ENCODE results near the gene CAMK1D. TPM values are rescaled to one million over a fixed set of nuclear protein-coding genes. Genes with fewer than 3 reads are reported as not detected.
"Not testable (repeated sequence)": the region's sequence is repeated elsewhere in the genome, so short reads cannot be mapped to it uniquely, and the experiment has no call there.

CAMK1D gene
- total RNA-seq, 1 donor from 2014 or later: 2.3 TPM

DNA sequence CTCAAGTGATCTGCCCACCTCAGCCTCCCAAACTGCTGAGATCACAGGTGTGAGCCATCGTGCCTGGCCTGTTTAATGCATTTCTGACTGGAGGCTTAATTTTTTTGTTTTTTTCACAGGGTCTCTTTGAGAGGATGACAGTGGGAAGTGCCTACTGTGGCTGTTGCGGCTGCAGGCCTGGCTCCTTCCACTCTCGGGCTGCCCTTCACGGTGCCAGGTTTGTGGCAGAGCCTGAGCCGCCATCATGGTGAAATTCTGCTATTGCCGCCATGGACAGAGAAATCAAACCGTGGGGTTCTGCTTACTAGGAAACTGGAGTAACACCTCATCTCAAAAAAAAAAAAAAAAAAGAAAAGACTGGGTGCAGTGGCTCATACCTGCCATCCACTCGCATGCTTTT is 142.7 kb downstream of the CAMK1D start:
- H3K27me3 ChIP-seq (ENCODE audit: control insufficient read depth, insufficient read depth, low read length): no peaks in the 10 kb centered on the region
- TF ChIP-seq, protein P1, sequence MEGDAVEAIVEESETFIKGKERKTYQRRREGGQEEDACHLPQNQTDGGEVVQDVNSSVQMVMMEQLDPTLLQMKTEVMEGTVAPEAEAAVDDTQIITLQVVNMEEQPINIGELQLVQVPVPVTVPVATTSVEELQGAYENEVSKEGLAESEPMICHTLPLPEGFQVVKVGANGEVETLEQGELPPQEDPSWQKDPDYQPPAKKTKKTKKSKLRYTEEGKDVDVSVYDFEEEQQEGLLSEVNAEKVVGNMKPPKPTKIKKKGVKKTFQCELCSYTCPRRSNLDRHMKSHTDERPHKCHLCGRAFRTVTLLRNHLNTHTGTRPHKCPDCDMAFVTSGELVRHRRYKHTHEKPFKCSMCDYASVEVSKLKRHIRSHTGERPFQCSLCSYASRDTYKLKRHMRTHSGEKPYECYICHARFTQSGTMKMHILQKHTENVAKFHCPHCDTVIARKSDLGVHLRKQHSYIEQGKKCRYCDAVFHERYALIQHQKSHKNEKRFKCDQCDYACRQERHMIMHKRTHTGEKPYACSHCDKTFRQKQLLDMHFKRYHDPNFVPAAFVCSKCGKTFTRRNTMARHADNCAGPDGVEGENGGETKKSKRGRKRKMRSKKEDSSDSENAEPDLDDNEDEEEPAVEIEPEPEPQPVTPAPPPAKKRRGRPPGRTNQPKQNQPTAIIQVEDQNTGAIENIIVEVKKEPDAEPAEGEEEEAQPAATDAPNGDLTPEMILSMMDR (IDR thresholded peaks at IDR 0.05; ENCODE audit: insufficient read depth, low read length, poor library complexity, severe bottlenecking): no peak
- H3K4me3 ChIP-seq (ENCODE audit: low read depth, low read length): no peak overlapping the region
- no peak for DNase-seq (ENCODE audit: low read depth)
- no peaks in the 10 kb centered on the region for H3K36me3 ChIP-seq (ENCODE audit: control insufficient read depth, insufficient read depth, low read length)

- not testable (repeated sequence) for DNase-seq (ENCODE audit: low read depth); H3K27me3 ChIP-seq (ENCODE audit: control insufficient read depth, insufficient read depth, low read length); H3K4me3 ChIP-seq (ENCODE audit: low read depth, low read length); H3K36me3 ChIP-seq (ENCODE audit: control insufficient read depth, insufficient read depth, low read length)
These were observed 147.7 kb downstream of the CAMK1D start for GRCh38 chr10:12497046-12497445.

- H3K4me3 ChIP-seq (ENCODE audit: low read depth, low read length): no peak overlapping the region
- no peaks in the 10 kb centered on the region for H3K27me3 ChIP-seq (ENCODE audit: control insufficient read depth, insufficient read depth, low read length)
- TF ChIP-seq, protein P1 (IDR thresholded peaks at IDR 0.05; ENCODE audit: insufficient read depth, low read length, poor library complexity, severe bottlenecking): no peak
- no peaks in the 10 kb centered on the region for H3K36me3 ChIP-seq (ENCODE audit: control insufficient read depth, insufficient read depth, low read length)
- no peak for DNase-seq (ENCODE audit: low read depth)
These were observed 150.0 kb downstream of the CAMK1D start for GRCh38 chr10:12499076-12499986.

GRCh38 chr10:12500381-12501303 is 151.3 kb downstream of the CAMK1D start:
- no peak for DNase-seq (ENCODE audit: low read depth)
- Histone ChIP-seq H3K4me3 (ENCODE audit: low read depth, low read length) (no peak overlapping the region), H3K27me3 (ENCODE audit: control insufficient read depth, insufficient read depth, low read length) (no peaks in the 10 kb centered on the region), H3K36me3 (ENCODE audit: control insufficient read depth, insufficient read depth, low read length) (no peaks in the 10 kb centered on the region)
- TF ChIP-seq, protein P1 (IDR thresholded peaks at IDR 0.05; ENCODE audit: insufficient read depth, low read length, poor library complexity, severe bottlenecking): no peak

DNA sequence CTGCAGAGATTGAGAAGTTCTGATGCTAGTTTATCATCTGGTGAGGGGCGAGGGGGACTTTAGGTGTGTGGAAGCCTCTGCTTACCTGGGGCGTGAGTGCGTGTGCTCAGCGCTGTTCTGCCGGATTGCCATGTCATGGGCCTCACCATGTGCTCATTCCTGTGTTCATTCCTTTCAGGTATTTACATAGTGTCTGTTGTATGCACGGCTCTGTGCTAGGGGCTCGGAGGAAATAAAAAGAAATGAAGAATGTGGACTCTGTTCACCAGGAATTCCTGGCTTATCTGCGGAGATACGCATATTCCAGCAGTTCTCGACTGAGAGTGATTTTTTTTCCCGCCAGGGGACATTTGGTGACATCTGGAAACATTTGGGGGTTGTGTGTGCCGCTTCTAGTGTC is 152.0 kb downstream of the CAMK1D start:
- no peaks in the 10 kb centered on the region for H3K36me3 ChIP-seq (ENCODE audit: control insufficient read depth, insufficient read depth, low read length)
- no peak for DNase-seq (ENCODE audit: low read depth)
- TF ChIP-seq, protein P1 (IDR thresholded peaks at IDR 0.05; ENCODE audit: insufficient read depth, low read length, poor library complexity, severe bottlenecking): no peak
- H3K4me3 ChIP-seq (ENCODE audit: low read depth, low read length): no peak overlapping the region
- no peaks in the 10 kb centered on the region for H3K27me3 ChIP-seq (ENCODE audit: control insufficient read depth, insufficient read depth, low read length)

Data from kidney epithelial cell (primary cell).